Activated CD4-positive, alpha-beta T cell treated with anti-CD3 and anti-CD28 coated beads, Interleukin-10, Interleukin-2, amounts not matched to agents 100 ng/mL and 50 ng/mL, durations not matched to agents 16 hours and 8 hours (primary cell): Measurements from ENCODE around the gene PRKD2.
"Not testable (repeated sequence)": the region's sequence is repeated elsewhere in the genome, so short reads cannot be mapped to it uniquely, and the experiment has no call there.

ENCODE experiments used
- DNase-seq: peaks from one replicate; pipeline ENCODE4 v3.0.0-alpha.2; 2020

The PRKD2 gene

GRCh38 chr19:46723471-46723870 lies 6.6 kb upstream of the PRKD2 start:
- DNase-seq: no peak

DNA sequence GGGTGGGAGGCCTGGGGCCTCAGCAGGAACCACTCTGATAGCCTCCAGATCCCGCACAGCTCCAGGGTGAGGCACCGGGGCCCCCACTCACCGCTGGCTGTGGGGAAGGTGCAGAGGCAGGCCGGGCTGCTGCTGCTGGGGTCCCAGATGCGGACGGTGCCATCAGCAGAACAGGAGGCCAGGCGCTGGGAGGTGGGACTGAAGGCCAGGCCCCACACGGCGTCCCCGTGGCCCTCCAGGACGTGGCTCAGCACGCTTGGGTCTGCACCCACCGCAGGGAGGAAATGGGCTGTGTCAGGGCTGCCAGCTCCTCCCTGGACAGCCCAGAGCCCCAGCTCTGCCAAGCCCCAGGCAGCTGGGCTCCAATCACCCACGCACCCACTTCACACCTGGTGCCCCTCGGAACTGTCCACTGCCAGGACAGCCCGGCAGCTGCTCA lies 6.1 kb upstream of the PRKD2 start:
- no peak for DNase-seq

GRCh38 chr19:46722421-46723022 lies 5.6 kb upstream of the PRKD2 start:
- no peak for DNase-seq

DNA sequence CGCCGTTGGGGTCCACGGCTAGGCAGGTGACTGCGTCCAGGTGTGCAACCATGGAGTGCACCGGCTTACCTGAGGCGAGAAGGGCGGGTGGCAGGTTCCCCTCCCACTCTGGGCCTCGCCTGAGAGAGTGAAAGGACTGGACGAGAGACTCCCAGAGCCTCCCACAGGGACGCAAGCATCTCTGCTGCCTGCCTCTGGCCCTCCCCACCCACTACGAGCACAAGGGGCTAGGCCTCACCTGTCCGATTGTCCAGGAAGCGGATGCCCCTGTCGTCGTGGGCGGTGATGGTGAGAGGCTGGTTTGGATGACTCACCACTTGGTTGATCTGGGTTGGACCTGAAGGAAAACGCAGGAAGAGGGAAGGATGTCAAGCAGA lies 5.1 kb upstream of the PRKD2 start:
- no peak for DNase-seq

- DNase-seq: no peak
Measured at GRCh38 chr19:46721269-46722003, 4.5 kb upstream of the PRKD2 start.

DNA sequence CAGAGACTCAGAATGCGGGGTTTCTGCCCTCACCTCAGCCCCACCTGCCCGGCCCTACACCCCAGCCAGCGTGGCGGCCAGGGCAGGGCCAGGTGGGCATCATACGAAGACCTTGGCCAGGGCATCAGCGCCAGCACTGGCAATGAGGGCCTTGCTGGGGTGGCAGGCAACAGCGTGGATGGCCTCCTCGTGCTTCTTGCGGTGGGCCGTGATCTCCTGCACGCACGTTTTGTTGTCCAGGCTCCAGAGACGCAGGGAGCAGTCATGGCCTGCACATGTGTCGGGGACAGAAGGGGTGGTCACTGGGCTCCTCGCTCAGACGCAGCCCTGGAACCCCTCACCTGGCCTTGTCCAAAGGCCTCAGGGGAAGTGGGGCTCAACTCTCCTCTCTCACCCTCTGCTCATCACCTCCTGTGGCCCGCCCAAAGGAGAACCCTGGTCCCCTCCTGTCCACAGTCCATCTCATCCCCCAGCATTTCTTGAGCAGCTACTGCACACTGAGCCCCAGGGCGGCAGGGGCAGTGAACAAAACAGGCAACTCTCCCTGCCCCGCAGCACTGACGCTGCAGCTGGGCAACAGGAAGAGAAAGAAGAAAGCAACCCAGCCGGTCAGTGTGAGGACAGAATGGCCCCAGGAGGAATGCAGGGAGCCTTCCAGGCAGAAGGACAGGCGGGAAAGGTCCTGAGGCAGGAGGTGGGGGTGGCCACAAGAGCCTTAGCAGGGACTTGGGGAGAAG lies 3.8 kb upstream of the PRKD2 start:
- no peak for DNase-seq

- no peak for DNase-seq
Measured at GRCh38 chr19:46719629-46720502, 3.0 kb upstream of the PRKD2 start.

DNA sequence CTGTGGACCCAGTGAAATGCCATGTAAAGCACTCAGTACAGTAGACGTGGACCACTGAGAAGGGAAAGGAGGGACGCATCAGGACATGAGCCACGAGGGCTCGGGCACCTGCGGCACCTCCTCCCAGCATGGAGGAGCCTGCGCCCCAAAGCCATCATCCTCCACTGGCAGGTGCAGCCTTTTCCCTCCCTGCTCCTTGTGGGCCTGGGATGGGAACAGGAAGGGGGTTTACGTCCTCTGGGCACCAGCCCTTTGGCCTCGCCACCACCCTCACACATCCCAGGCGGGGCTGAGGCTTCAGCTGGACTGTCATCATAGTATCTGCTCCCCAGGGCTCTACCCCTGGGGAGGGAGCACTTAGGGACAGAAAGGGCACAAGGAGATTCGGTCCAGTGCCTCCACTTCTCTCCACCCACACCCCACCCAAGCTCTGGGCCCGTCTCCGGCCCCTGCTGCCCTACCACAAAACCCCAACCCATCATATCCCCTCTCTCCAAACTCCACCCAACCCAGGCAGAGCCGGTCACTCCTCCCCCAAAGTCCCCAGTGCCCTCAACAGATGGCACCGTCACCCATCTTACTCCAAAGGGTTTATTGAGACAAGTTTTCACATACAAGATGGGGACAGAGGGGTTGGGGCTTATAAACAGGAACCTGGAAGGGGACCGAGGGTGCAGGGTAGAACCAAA lies 2.2 kb upstream of the PRKD2 start:
- no peak for DNase-seq

DNA sequence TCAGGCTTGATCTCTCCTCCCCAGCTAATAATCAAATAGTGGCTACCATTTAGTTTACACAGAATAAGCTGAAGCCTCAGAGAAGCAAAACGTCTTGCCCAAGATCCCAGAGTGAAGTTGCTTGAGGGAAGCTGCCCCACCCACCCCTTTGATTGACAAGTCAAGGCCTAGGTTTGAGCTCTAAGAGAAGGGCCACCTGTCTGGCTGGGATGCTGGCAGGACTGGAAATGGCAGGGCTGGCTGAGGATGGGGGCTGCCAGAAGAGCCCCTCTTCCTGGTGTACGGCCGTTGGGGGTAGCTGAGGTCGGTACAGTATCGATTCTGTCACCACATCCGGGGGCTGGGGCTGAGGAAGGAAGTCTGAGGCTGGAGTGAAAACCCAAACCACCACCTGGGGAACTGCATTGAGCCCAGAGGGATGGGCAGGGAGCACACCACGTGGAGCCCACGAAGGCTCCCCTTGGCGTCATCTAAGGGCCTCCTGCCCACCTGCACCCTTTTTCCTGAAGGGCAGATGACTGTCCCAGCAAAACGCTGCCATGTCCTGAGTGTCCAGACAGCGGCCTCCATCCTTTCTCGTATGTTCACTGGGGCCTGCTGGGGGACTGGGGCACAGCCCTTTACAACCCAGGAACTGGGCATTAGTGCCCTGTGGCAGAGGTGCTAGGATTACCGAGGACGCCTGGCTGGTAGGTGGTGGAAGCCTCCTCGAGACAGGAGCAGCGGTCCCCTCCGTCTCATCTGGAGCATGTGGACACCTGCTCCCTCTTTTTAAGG lies 1.4 kb upstream of the PRKD2 start:
- peak; percentile 85 for DNase-seq

DNA sequence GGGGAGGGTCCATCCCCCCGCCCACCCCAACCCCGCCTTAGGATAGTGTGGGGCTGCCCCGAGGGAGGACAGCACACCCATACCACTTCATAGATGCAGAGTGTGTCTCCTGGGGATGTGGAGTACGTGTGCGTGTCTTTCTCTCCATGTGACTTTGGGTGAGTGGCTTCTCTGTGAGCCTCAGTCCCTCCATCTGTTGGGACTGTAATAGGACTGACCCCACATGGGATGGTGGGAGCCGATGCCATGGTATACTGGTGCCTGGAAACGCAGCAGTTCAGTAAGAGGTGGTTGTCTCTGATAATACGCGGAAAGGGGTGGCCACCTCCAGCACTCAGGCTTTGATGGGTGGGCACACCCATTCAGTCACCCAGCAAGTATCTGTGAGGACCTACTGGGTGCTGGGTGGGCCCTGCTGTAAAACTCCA lies 816 bp upstream of the PRKD2 start:
- peak; percentile 27 for DNase-seq

DNA sequence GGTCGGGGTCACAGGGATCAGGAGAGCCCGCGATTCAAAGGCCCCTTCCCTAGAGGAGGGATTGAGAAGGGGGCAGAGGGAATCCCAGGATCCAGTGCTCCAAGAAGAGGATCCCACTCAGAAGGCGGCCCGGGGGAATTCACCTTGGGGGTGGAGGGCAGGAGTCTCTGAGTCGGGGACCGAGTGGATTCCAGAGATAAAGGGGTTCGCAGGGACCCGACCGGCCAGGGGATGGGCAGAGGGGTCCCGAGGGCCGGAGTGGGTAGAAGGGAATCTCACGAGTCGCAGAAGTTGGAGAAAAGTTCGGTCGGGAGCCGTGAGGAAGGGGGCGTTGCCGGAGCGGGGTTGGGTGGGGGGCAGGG lies 261 bp downstream of the PRKD2 start:
- no peak for DNase-seq

- DNase-seq: no peak
Measured at GRCh38 chr19:46715975-46716671, 791 bp downstream of the PRKD2 start.

GRCh38 chr19:46715620-46715974 lies 1.3 kb downstream of the PRKD2 start:
- no peak for DNase-seq

- DNase-seq: peak; percentile 72
Measured at GRCh38 chr19:46714444-46715106, 2.3 kb downstream of the PRKD2 start.

DNA sequence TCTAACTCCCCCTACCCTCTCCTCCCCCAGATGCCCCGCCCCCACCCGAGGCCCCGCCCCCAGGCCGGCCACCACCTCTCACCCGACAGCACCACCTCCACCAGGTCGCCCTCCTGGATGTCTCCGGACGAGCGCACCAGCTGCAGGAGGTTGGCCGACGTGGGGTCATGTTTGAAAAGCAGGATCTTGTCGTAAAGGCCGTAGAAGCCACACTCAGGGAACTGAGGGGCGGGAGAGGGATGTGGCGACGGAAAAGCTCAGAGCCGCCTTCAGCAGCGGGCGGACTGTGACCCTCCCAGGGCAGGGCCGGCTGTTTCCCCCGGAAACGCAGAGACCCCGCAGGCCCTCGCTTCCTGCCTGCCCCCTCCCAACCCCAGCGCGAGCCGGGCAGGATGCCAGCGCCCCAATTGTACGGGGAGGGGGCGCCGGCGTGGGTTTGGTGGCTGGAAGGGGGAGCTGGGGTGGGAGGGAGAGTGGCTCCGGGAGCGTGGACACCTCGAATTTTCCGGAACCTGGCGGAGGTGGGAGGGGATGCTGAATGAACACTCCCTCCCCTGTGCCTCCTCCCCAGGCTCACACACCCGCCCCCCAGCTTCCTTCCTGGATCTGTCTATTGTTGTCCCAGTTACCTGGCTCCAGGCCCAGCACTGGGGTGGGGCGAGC lies 3.0 kb downstream of the PRKD2 start:
- DNase-seq: peak; percentile 74

GRCh38 chr19:46712768-46713338 lies 4.1 kb downstream of the PRKD2 start:
- not testable (repeated sequence) for DNase-seq

GRCh38 chr19:46710687-46711086 lies 6.2 kb downstream of the PRKD2 start:
- DNase-seq: no peak

GRCh38 chr19:46704379-46705076 lies 12.4 kb downstream of the PRKD2 start:
- DNase-seq: peak; percentile 83

GRCh38 chr19:46700704-46701103 lies 16.2 kb downstream of the PRKD2 start:
- DNase-seq: no peak
